Measurements from ENCODE around the gene PPM1L.

PPM1L gene

GRCh38 chr3:160826991-160827390, 71.0 kb downstream of the PPM1L start:
- Histone ChIP-seq H3K4me3 (ENCODE audit: low read depth, low read length) (no peak overlapping the region), H3K27ac (ENCODE audit: low read depth, low read length) (no peak overlapping the region), H3K9me3 (ENCODE audit: control insufficient read depth, insufficient read depth, low read depth, low read length) (no peaks in the 10 kb centered on the region), H3K27me3 (ENCODE audit: control insufficient read depth, insufficient read depth, low read length) (no peaks in the 10 kb centered on the region), H3K9ac (ENCODE audit: low read length) (no peak overlapping the region), H3K4me1 (ENCODE audit: control insufficient read depth, insufficient read depth, low read length) (no peaks in the 10 kb centered on the region; the same call in 1 of the 2 replicates), H3K36me3 (ENCODE audit: control insufficient read depth, insufficient read depth, low read length) (no peaks in the 10 kb centered on the region)

DNA sequence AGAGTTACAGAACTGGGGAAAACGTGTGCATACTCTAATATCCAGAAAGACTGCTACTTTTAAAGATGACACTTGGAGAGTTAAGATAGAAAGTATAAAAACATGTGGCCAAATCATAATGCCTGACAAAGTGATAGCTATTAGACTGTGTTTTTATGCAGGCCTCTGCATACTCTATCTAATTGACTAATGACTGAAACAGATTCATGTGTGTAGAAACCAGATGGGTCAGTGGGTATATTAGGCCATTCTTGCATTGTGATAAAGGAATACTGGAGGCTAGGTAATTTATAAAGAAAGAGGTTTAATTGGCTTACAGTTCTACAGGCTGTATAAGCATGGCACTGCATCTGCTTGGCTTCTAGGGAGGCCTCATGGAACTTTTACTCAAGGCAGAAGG, 71.5 kb downstream of the PPM1L start:
- Histone ChIP-seq H3K4me1 (ENCODE audit: control insufficient read depth, insufficient read depth, low read length) (no peaks in the 10 kb centered on the region; the same call in 1 of the 2 replicates), H3K36me3 (ENCODE audit: control insufficient read depth, insufficient read depth, low read length) (no peaks in the 10 kb centered on the region), H3K27me3 (ENCODE audit: control insufficient read depth, insufficient read depth, low read length) (no peaks in the 10 kb centered on the region), H3K4me3 (ENCODE audit: low read depth, low read length) (no peak overlapping the region), H3K9ac (ENCODE audit: low read length) (no peak overlapping the region), H3K27ac (ENCODE audit: low read depth, low read length) (no peak overlapping the region), H3K9me3 (ENCODE audit: control insufficient read depth, insufficient read depth, low read depth, low read length) (no peaks in the 10 kb centered on the region)

DNA sequence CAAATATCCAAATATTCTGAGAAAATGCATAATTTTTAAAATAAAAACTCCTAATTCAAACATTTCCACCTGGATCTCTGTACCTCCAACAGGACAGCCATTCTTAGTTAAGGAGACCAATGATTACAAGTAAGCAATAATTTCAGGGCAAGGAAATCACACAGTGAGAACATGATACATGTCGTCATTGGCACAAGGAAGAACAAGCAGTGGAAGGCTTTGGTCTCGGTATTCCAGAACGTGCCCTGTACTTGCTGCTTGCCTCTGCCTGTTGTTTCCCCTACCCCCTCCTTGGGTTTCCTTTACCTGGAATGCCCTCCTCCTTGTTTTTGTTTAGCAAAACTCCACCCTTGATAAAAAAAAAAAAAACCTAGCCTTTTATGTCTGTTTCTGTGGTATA, 72.8 kb downstream of the PPM1L start:
- Histone ChIP-seq H3K9me3 (ENCODE audit: control insufficient read depth, insufficient read depth, low read depth, low read length) (no peaks in the 10 kb centered on the region), H3K9ac (ENCODE audit: low read length) (no peak overlapping the region), H3K4me3 (ENCODE audit: low read depth, low read length) (no peak overlapping the region), H3K27me3 (ENCODE audit: control insufficient read depth, insufficient read depth, low read length) (no peaks in the 10 kb centered on the region), H3K4me1 (ENCODE audit: control insufficient read depth, insufficient read depth, low read length) (no peaks in the 10 kb centered on the region; the same call in 1 of the 2 replicates), H3K36me3 (ENCODE audit: control insufficient read depth, insufficient read depth, low read length) (no peaks in the 10 kb centered on the region), H3K27ac (ENCODE audit: low read depth, low read length) (no peak overlapping the region)

DNA sequence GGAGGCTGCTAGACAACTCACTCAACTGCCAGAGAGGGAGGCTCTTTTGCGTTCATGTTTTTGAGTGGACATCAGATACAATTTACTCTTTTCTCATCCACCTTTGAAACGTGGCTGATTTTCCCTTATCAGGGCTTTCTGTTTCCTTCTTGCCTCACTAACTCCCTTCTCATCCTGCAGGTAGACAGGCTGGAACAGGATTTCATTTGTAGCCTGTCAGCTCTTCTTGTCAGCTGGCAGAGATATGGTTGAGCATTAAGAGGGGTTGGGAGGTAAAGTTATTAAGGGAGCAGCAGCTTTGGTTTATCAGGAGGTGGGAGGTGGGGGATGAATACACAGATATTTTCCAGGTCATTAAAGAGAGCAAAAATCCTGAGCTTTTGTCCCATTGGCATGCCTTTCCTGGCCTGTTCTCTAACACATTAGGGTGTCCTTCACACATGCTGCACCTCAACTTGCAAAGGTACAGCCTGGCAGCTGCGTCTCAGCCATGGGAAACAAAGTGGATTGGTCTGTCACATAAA, 73.5 kb downstream of the PPM1L start:
- Histone ChIP-seq H3K4me3 (ENCODE audit: low read depth, low read length) (no peak overlapping the region), H3K27ac (ENCODE audit: low read depth, low read length) (no peak overlapping the region), H3K9me3 (ENCODE audit: control insufficient read depth, insufficient read depth, low read depth, low read length) (no peaks in the 10 kb centered on the region), H3K9ac (ENCODE audit: low read length) (no peak overlapping the region), H3K27me3 (ENCODE audit: control insufficient read depth, insufficient read depth, low read length) (no peaks in the 10 kb centered on the region), H3K36me3 (ENCODE audit: control insufficient read depth, insufficient read depth, low read length) (no peaks in the 10 kb centered on the region), H3K4me1 (ENCODE audit: control insufficient read depth, insufficient read depth, low read length) (no peaks in the 10 kb centered on the region; the same call in 1 of the 2 replicates)

DNA sequence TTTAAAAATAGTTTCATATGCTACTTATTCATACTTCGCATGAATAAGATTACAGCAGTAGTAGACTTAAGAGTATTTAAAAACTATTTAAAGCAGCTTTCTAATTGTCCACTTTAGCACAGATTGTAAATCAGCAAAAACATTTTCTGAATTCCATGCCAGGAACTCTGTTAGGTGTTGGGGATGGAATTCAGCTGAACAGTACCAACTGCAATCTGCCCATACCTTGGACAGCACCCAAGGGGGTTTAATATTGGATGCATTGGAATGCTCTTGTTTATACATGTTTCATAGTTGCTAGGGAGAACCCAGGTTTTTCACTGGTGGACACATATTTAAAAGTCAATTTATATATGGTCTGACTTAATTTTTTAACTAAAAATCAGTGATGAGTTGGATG, 74.8 kb downstream of the PPM1L start:
- Histone ChIP-seq H3K4me3 (ENCODE audit: low read depth, low read length) (no peak overlapping the region), H3K9me3 (ENCODE audit: control insufficient read depth, insufficient read depth, low read depth, low read length) (no peaks in the 10 kb centered on the region), H3K27me3 (ENCODE audit: control insufficient read depth, insufficient read depth, low read length) (no peaks in the 10 kb centered on the region), H3K4me1 (ENCODE audit: control insufficient read depth, insufficient read depth, low read length) (no peaks in the 10 kb centered on the region), H3K9ac (ENCODE audit: low read length) (no peak overlapping the region), H3K36me3 (ENCODE audit: control insufficient read depth, insufficient read depth, low read length) (no peaks in the 10 kb centered on the region), H3K27ac (ENCODE audit: low read depth, low read length) (no peak overlapping the region)

GRCh38 chr3:160831401-160831800, 75.4 kb downstream of the PPM1L start:
- no peak overlapping the region for H3K9ac ChIP-seq (ENCODE audit: low read length)
- no peaks in the 10 kb centered on the region for H3K9me3 ChIP-seq (ENCODE audit: control insufficient read depth, insufficient read depth, low read depth, low read length)
- H3K27me3 ChIP-seq (ENCODE audit: control insufficient read depth, insufficient read depth, low read length), result no peaks in the 10 kb centered on the region
- H3K4me1 ChIP-seq (ENCODE audit: control insufficient read depth, insufficient read depth, low read length), result no peaks in the 10 kb centered on the region
- no peak overlapping the region for H3K27ac ChIP-seq (ENCODE audit: low read depth, low read length)
- H3K4me3 ChIP-seq (ENCODE audit: low read depth, low read length), result no peak overlapping the region
- H3K36me3 ChIP-seq (ENCODE audit: control insufficient read depth, insufficient read depth, low read length), result no peaks in the 10 kb centered on the region

DNA sequence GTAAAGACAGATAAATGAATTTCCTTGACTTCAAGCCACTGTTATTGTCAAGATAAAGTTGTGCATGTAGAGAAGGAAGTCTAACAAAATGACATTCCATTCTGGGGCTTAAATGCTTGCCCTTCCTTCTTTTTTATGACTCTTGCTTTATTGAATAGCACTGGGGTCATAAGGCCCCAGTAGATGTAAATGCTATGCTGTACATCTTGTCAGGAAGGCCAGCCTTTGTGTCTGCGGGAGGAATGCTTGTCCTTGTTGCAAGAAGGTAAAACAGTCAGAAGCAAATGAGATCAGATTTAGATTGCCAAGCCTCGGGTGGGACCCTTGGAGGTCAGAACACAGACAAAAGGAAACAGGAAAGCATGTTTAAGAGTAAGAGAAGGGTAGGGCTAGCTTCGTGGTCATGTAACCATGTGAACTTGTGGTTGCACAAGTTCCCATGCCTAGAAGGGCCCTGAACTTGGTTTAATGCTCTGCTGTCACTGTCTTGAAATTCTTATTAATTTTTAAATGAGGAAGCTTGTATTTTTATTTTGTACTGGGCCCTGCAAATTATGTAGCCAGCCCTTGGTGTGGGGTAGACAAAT, 81.5 kb downstream of the PPM1L start:
- no peaks in the 10 kb centered on the region for H3K27me3 ChIP-seq (ENCODE audit: control insufficient read depth, insufficient read depth, low read length)
- H3K36me3 ChIP-seq (ENCODE audit: control insufficient read depth, insufficient read depth, low read length), result no peaks in the 10 kb centered on the region
- no peaks in the 10 kb centered on the region for H3K9me3 ChIP-seq (ENCODE audit: control insufficient read depth, insufficient read depth, low read depth, low read length)
- H3K4me1 ChIP-seq (ENCODE audit: control insufficient read depth, insufficient read depth, low read length), result no peaks in the 10 kb centered on the region
- H3K27ac ChIP-seq (ENCODE audit: low read depth, low read length), result no peak overlapping the region
- no peak overlapping the region for H3K4me3 ChIP-seq (ENCODE audit: low read depth, low read length)
- H3K9ac ChIP-seq (ENCODE audit: low read length), result no peak overlapping the region

DNA sequence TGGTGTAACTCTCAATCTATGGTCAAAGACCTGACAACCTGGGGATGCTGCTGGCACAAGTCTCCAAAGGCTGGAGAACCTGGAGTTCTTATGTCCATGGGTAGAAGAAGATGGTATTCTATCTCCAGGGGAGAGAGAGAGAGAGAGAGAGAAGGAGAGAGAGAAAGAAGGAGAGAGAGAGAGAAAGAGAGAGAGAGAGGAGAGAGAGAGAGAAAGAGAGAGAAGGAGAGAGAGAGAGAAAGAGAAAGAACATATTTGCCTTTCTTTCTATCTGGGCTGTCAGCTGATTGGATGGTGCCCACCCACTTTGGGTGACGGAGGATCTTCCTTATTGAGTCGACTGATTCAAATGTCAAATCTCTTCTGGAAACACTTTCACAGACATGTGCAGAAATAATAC, 84.6 kb downstream of the PPM1L start:
- H3K9ac ChIP-seq (ENCODE audit: low read length), result no peak overlapping the region
- H3K9me3 ChIP-seq (ENCODE audit: control insufficient read depth, insufficient read depth, low read depth, low read length), result no peaks in the 10 kb centered on the region
- H3K27ac ChIP-seq (ENCODE audit: low read depth, low read length), result no peak overlapping the region

DNA sequence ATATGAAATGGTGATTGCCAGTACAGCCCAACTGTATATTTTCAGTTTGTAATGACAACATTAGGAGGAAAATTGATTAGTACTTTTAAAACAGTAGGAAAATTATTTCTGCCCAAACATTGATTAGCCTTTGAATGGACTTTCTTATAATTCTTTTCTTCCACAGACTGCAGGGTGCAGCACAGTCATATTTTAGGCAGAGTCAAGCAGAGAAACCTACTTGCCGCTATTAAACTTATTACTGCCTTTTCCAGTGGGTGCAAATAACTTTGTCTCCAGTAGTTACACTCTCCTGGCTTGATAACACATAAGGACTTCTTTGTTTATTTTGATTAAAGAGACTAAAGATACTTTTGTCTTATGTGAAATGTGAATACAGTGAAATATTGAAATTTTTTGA, 85.4 kb downstream of the PPM1L start:
- H3K36me3 ChIP-seq (ENCODE audit: control insufficient read depth, insufficient read depth, low read length), result no peaks in the 10 kb centered on the region
- no peaks in the 10 kb centered on the region for H3K9me3 ChIP-seq (ENCODE audit: control insufficient read depth, insufficient read depth, low read depth, low read length)

More for the DNA sequence above, 84.6 kb downstream of the PPM1L start:
- no peaks in the 10 kb centered on the region for H3K4me1 ChIP-seq (ENCODE audit: control insufficient read depth, insufficient read depth, low read length)
- H3K4me3 ChIP-seq (ENCODE audit: low read depth, low read length), result no peak overlapping the region
- no peaks in the 10 kb centered on the region for H3K36me3 ChIP-seq (ENCODE audit: control insufficient read depth, insufficient read depth, low read length)
- H3K27me3 ChIP-seq (ENCODE audit: control insufficient read depth, insufficient read depth, low read length), result no peaks in the 10 kb centered on the region

GRCh38 chr3:160842021-160843005, 86.3 kb downstream of the PPM1L start:
- H3K9ac ChIP-seq (ENCODE audit: low read length), result no peak overlapping the region
- no peaks in the 10 kb centered on the region for H3K36me3 ChIP-seq (ENCODE audit: control insufficient read depth, insufficient read depth, low read length)
- no peak overlapping the region for H3K27ac ChIP-seq (ENCODE audit: low read depth, low read length)
- H3K27me3 ChIP-seq (ENCODE audit: control insufficient read depth, insufficient read depth, low read length), result no peaks in the 10 kb centered on the region
- no peak overlapping the region for H3K4me3 ChIP-seq (ENCODE audit: low read depth, low read length)
- H3K9me3 ChIP-seq (ENCODE audit: control insufficient read depth, insufficient read depth, low read depth, low read length), result no peaks in the 10 kb centered on the region
- no peaks in the 10 kb centered on the region for H3K4me1 ChIP-seq (ENCODE audit: control insufficient read depth, insufficient read depth, low read length)

More for the DNA sequence above, 85.4 kb downstream of the PPM1L start:
- no peaks in the 10 kb centered on the region for H3K27me3 ChIP-seq (ENCODE audit: control insufficient read depth, insufficient read depth, low read length)
- no peaks in the 10 kb centered on the region for H3K4me1 ChIP-seq (ENCODE audit: control insufficient read depth, insufficient read depth, low read length)
- H3K4me3 ChIP-seq (ENCODE audit: low read depth, low read length), result no peak overlapping the region
- H3K27ac ChIP-seq (ENCODE audit: low read depth, low read length), result no peak overlapping the region
- H3K9ac ChIP-seq (ENCODE audit: low read length), result no peak overlapping the region

- no peaks in the 10 kb centered on the region; the same call in 1 of the 2 replicates for H3K4me1 ChIP-seq (ENCODE audit: control insufficient read depth, insufficient read depth, low read length)
- no peaks in the 10 kb centered on the region for H3K36me3 ChIP-seq (ENCODE audit: control insufficient read depth, insufficient read depth, low read length)
- H3K9ac ChIP-seq (ENCODE audit: low read length), result no peak overlapping the region
- H3K27me3 ChIP-seq (ENCODE audit: control insufficient read depth, insufficient read depth, low read length), result no peaks in the 10 kb centered on the region
- no peak overlapping the region for H3K27ac ChIP-seq (ENCODE audit: low read depth, low read length)
- peaks cover 5% of the 10 kb centered on the region; the same call in 1 of the 2 replicates for H3K9me3 ChIP-seq (ENCODE audit: control insufficient read depth, insufficient read depth, low read depth, low read length)
- no peak overlapping the region for H3K4me3 ChIP-seq (ENCODE audit: low read depth, low read length)
Observed at GRCh38 chr3:160851629-160852210, 95.7 kb downstream of the PPM1L start.
